Endothelial cell of umbilical vein (primary cell): ENCODE data around the gene VSTM4. TPM values are rescaled to one million over a fixed set of nuclear protein-coding genes. Genes with fewer than 3 reads are reported as not detected.

Experiments used
- BruUV-seq: library from RNA; stranded (reverse); fragments of 400-500 nt; replicated peaks from 2 replicates; lab custom pipeline; 2021; lab: Mats Ljungman, UMichigan
- CTCF ChIA-PET: fragments of 300-600, 350-600 bp; sonication (Branson Sonifier 250); formaldehyde crosslinking; loops from one replicate; lab custom pipeline; 2021; ENCODE audit warnings: antibody characterized with exemption, inconsistent platforms; lab: Charles Lee
- POLR2A ChIA-PET: fragments of 300-600, 350-600 bp; sonication (Branson Sonifier 250); formaldehyde crosslinking; loops from one replicate; lab custom pipeline; 2021; ENCODE audit warnings: antibody characterized with exemption, inconsistent platforms; lab: Charles Lee
- DNase-seq: peaks from one replicate; pipeline ENCODE4 v3.0.0-alpha.2; 2011; ENCODE audit warnings: low read depth, low spot score
- FAIRE-seq: peaks from 2 replicates; lab custom pipeline; 2011; peaks lifted over from hg19 to GRCh38; lab: Jason Lieb, UNC
- H2AFZ ChIP-seq: 2 replicates; pipeline ENCODE4 v1.6.0; 2012; ENCODE audit warnings: low read depth, low read length, control low read depth, inconsistent platforms
- H3K27ac ChIP-seq: 2 replicates; pipeline ENCODE4 v1.5.1; 2011; ENCODE audit warnings: low read depth, mild to moderate bottlenecking, control low read depth, low read length, moderate library complexity; ENCODE audit not compliant: insufficient read depth
- H3K27me3 ChIP-seq, 2 experiments: 2 replicates each; pipeline versions ENCODE4 v1.6.0 to v1.6.1; 2011; ENCODE audit warnings: low read length in 2 of 2, mixed read lengths in 1 of 2; ENCODE audit not compliant: control insufficient read depth in 2 of 2, insufficient read depth in 2 of 2
- H3K36me3 ChIP-seq, 2 experiments: 2 replicates in 1 of 2; 3 replicates in 1 of 2; pipeline ENCODE4 v1.5.1; 2011; ENCODE audit warnings: low read length in 2 of 2, mild to moderate bottlenecking in 1 of 2, moderate library complexity in 1 of 2; ENCODE audit not compliant: control insufficient read depth in 2 of 2, insufficient read depth in 2 of 2; ENCODE audit errors: extremely low read depth in 1 of 2
- H3K4me1 ChIP-seq: 3 replicates; pipeline ENCODE4 v1.5.1; 2011; ENCODE audit warnings: mild to moderate bottlenecking, low read length; ENCODE audit not compliant: control insufficient read depth, insufficient read depth; ENCODE audit errors: extremely low read depth
- H3K4me2 ChIP-seq: 2 replicates; pipeline ENCODE4 v1.6.1; 2011; ENCODE audit warnings: low read length, control low read depth, mixed read lengths; ENCODE audit not compliant: insufficient read depth
- H3K4me3 ChIP-seq, 3 experiments: fragments of 200-600 bp in 1 of 3; sonication (generic), shearing (Covaris generic) in 1 of 3; replicated peaks in 1 of 3; 2 replicates each; pipeline ENCODE4 v1.5.1; 2011 to 2016; ENCODE audit warnings: control low read depth in 3 of 3, low read length in 3 of 3, mild to moderate bottlenecking in 2 of 3, inconsistent platforms in 1 of 3, low read depth in 1 of 3, moderate library complexity in 1 of 3; ENCODE audit not compliant: insufficient read depth in 1 of 3
- H3K79me2 ChIP-seq: 2 replicates; pipeline ENCODE4 v1.6.0; 2012; ENCODE audit warnings: low read length, inconsistent platforms; ENCODE audit not compliant: control insufficient read depth, insufficient read depth
- H3K9ac ChIP-seq: replicated peaks from 2 replicates; pipeline ENCODE3; 2011; ENCODE audit warnings: low read length, control low read depth; ENCODE audit not compliant: insufficient read depth; ENCODE audit errors: extremely low read depth
- H3K9me1 ChIP-seq: replicated peaks from 3 replicates; pipeline ENCODE4 v1.6.0; 2011; ENCODE audit warnings: mild to moderate bottlenecking, low read length; ENCODE audit not compliant: control insufficient read depth, insufficient read depth; ENCODE audit errors: extremely low read depth
- H3K9me3 ChIP-seq: replicated peaks from 2 replicates; pipeline ENCODE4 v1.5.1; 2012; ENCODE audit warnings: low read length, inconsistent platforms; ENCODE audit not compliant: control insufficient read depth, insufficient read depth
- H4K20me1 ChIP-seq: replicated peaks from 2 replicates; pipeline ENCODE3; 2011; ENCODE audit warnings: mild to moderate bottlenecking, low read length; ENCODE audit not compliant: control insufficient read depth, insufficient read depth; ENCODE audit errors: extremely low read depth
- EZH2 ChIP-seq: IDR thresholded peaks from 2 replicates; pipeline ENCODE4 v1.6.1; 2012; ENCODE audit warnings: borderline replicate concordance, low read depth, mild to moderate bottlenecking, moderate library complexity, low read length, inconsistent platforms; ENCODE audit not compliant: severe bottlenecking
- FOS ChIP-seq: IDR thresholded peaks from 2 replicates; pipeline ENCODE4 v1.6.1; 2011; ENCODE audit warnings: mild to moderate bottlenecking, low read length, moderate library complexity, borderline replicate concordance; ENCODE audit not compliant: insufficient read depth
- GATA2 ChIP-seq: IDR thresholded peaks from 2 replicates; pipeline ENCODE4 v1.7.0; 2011; ENCODE audit warnings: low read depth, mild to moderate bottlenecking, moderate library complexity, mixed read lengths, low read length; ENCODE audit not compliant: insufficient read length, insufficient read depth
- JUN ChIP-seq: IDR thresholded peaks from 2 replicates; pipeline ENCODE4 v1.6.1; 2011; ENCODE audit warnings: borderline replicate concordance, low read depth; ENCODE audit not compliant: insufficient read length, insufficient read depth
- MYC ChIP-seq: IDR thresholded peaks from one replicate; pipeline ENCODE4 v1.6.1; 2011; ENCODE audit warnings: mild to moderate bottlenecking, low read depth, low read length
- POLR2A ChIP-seq: IDR thresholded peaks from 2 replicates; pipeline ENCODE4 v1.6.1; 2012; ENCODE audit warnings: low read depth, mild to moderate bottlenecking, control low read depth, low read length
- POLR2AphosphoS5 ChIP-seq: IDR thresholded peaks from 2 replicates; pipeline ENCODE4 v1.6.1; 2012; ENCODE audit warnings: low read depth, mild to moderate bottlenecking, control low read depth, low read length, moderate library complexity; ENCODE audit not compliant: insufficient read depth
- dilution Hi-C: fragments of 300-500 bp; cut with MboI; formaldehyde crosslinking; loops from one replicate; pipeline ENCODE4 v1.15.0; 2019; ENCODE audit warnings: low sequenced_read_pairs; ENCODE audit not compliant: extremely low pct_ligation_motif_present
- intact Hi-C: fragments of 100-400 bp; cut with micrococcal nuclease; formaldehyde crosslinking; loops from one replicate; pipeline ENCODE4 v1.10.0; 2022
- polyA plus RNA-seq, 4 experiments: library from polyadenylated mRNA; depleted of rRNA in 3 of 4; stranded (reverse) in 3 of 4; unstranded in 1 of 4; fragments of >200 nt; gene quantifications; 2 replicates each; pipeline versions ENCODE4 v1.2.1 to v1.2.3, GENCODE V29; 2011 to 2012; ENCODE audit warnings: missing spikeins in 1 of 4
- total RNA-seq: library from RNA; stranded (reverse); gene quantifications from 2 replicates; pipeline ENCODE4 v1.2.3, GENCODE V29; 2021
- TF ChIP-seq, protein P1 (sequence below): IDR thresholded peaks from 2 replicates; pipeline ENCODE4 v1.6.1; 2011; ENCODE audit not compliant: insufficient read depth, insufficient read length
- TF ChIP-seq, protein P2 (sequence below), 2 donors: IDR thresholded peaks; 1 replicate in 1 of 2; 2 replicates in 1 of 2; pipeline ENCODE4 v1.5.1; 2011; ENCODE audit warnings: low read length in 2 of 2, mild to moderate bottlenecking in 2 of 2, moderate library complexity in 2 of 2, control low read depth in 1 of 2, inconsistent platforms in 1 of 2, low read depth in 1 of 2; ENCODE audit not compliant: insufficient read depth in 1 of 2; ENCODE audit errors: extremely low read depth in 1 of 2

The VSTM4 gene
- total and polyA plus RNA-seq, 2 donors (not counting 3 experiments of a cell fraction or from before 2014, with no cell fraction given): 0.07 TPM

DNA sequence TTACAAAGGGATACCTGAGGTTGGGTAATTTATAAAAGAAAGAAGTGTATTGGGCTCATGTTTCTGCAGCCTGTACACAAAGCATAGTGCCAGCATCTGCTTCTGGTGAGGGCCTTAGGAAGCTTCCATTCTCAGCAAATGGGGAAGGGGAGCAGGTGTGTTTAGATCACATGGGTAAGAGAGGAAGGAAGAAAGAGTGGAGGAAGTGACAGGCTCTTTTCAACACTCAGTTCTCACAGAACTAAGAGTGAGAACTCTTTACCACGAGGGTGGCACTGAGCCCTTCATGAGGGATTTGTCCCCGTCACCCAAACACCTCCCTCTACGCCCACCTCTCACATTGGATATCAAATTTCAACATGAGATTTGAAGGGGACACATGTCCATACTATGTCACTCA is 19.0 kb upstream of the VSTM4 start:
- no peaks in the 10 kb centered on the region for H3K4me1 ChIP-seq
- BruUV-seq: no TSS peak
- POLR2A ChIA-PET: no interaction called here
- no peak for FAIRE-seq
- no peaks in the 10 kb centered on the region for H4K20me1 ChIP-seq
- H3K36me3 ChIP-seq: no peaks in the 10 kb centered on the region
- H3K4me3 ChIP-seq: no peak overlapping the region
- dilution Hi-C loops: no loop called here
- intact Hi-C loops: no loop called here
- peaks cover 0 to 8% of the 10 kb centered on the region in 2 experiments for H3K27me3 ChIP-seq
- H3K9ac ChIP-seq: no peak overlapping the region
- DNase-seq: no peak
- H2AFZ ChIP-seq: no peak overlapping the region
- no peak overlapping the region for H3K27ac ChIP-seq
- no peak for TF ChIP-seq JUN
- TF ChIP-seq, protein P1, sequence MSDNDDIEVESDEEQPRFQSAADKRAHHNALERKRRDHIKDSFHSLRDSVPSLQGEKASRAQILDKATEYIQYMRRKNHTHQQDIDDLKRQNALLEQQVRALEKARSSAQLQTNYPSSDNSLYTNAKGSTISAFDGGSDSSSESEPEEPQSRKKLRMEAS: no peak
- H3K4me2 ChIP-seq: no peak overlapping the region
- CTCF ChIA-PET: no interaction called here
- H3K9me3 ChIP-seq: no peaks in the 10 kb centered on the region
- H3K9me1 ChIP-seq: no peaks in the 10 kb centered on the region
- H3K79me2 ChIP-seq: no peaks in the 10 kb centered on the region

GRCh38 chr10:49133706-49134248 is 18.5 kb upstream of the VSTM4 start, which contains the start of gene FAM170B:
Gene FAM170B, minus strand, starts transcription at chr10:49134021. Its CDS starts 103 bp downstream, at chr10:49133918.
- Histone ChIP-seq H3K4me1 (no peaks in the 10 kb centered on the region), H3K36me3 (no peaks in the 10 kb centered on the region), H4K20me1 (no peaks in the 10 kb centered on the region), H3K9me3 (no peaks in the 10 kb centered on the region), H3K27me3 (peaks cover 0 to 8% of the 10 kb centered on the region in 2 experiments), H3K27ac (no peak within 1 kb of the TSS), H3K4me3 (no peak within 1 kb of the TSS), H3K9me1 (no peaks in the 10 kb centered on the region), H2AFZ (no peak within 1 kb of the TSS), H3K9ac (no peak within 1 kb of the TSS), H3K4me2 (no peak within 1 kb of the TSS), H3K79me2 (no peaks in the 10 kb centered on the region)
- no peak for TF ChIP-seq JUN
- TF ChIP-seq, protein P1: no peak
- TF ChIP-seq FOS: no peak
- TF ChIP-seq MYC: no peak
- TF ChIP-seq, protein P2, sequence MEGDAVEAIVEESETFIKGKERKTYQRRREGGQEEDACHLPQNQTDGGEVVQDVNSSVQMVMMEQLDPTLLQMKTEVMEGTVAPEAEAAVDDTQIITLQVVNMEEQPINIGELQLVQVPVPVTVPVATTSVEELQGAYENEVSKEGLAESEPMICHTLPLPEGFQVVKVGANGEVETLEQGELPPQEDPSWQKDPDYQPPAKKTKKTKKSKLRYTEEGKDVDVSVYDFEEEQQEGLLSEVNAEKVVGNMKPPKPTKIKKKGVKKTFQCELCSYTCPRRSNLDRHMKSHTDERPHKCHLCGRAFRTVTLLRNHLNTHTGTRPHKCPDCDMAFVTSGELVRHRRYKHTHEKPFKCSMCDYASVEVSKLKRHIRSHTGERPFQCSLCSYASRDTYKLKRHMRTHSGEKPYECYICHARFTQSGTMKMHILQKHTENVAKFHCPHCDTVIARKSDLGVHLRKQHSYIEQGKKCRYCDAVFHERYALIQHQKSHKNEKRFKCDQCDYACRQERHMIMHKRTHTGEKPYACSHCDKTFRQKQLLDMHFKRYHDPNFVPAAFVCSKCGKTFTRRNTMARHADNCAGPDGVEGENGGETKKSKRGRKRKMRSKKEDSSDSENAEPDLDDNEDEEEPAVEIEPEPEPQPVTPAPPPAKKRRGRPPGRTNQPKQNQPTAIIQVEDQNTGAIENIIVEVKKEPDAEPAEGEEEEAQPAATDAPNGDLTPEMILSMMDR (IDR thresholded peaks at IDR 0.05; ENCODE audit: extremely low read depth in 1 of 2, insufficient read depth in 1 of 2, low read depth in 1 of 2, low read length in 2 of 2): no peak
- TF ChIP-seq POLR2AphosphoS5: no peak
- TF ChIP-seq POLR2A: no peak
- no peak for TF ChIP-seq GATA2
- TF ChIP-seq EZH2: no peak
- FAIRE-seq (no peak), DNase-seq (no peak)
- ChIA-PET POLR2A (no interaction called here), CTCF (no interaction called here)
- BruUV-seq: no TSS peak
- intact Hi-C loops (no loop called here), dilution Hi-C loops (no loop called here)
